Daoy (cell line): ENCODE data around the gene PTPA. TPM values are rescaled to one million over a fixed set of nuclear protein-coding genes. Genes with fewer than 3 reads are reported as not detected.

Experiments
- DNase-seq: peaks from one replicate; pipeline ENCODE4 v3.0.0-alpha.2; 2015; ENCODE audit warnings: low read depth
- total RNA-seq: library from RNA; depleted of rRNA; stranded (reverse); fragments of >200 nt; shearing (Covaris generic); gene quantifications from 2 replicates; pipeline ENCODE4 v1.2.3, GENCODE V29; 2014; rRNA removed

PTPA gene
- total RNA-seq, 1 experiment from 2014 or later, result 0.63 TPM

DNA sequence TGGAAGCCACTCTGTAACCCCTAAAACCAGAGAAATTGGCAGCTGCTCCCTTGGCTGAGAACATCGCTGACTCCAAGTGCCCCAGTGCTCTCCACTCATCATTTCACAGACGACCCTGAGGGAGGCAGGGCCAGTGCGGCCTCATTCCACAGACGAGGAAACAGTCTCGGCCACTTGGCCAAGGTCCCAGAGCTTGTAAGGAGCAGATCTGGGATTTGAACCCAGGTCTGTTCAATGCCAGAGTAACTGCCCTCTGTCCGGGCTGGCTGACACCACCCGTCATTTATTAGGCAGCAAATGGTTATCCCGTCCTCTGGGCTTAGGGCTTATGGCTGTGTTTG is 86.7 kb downstream of the PTPA start:
- no peak for DNase-seq

Other genes with a start within 250 kb of the PTPA start
- gene KYAT1, start 229.5 kb upstream of the PTPA start, total RNA-seq, result 7.1 and 8.9 TPM in 2 replicates
- gene LRRC8A, start 229.3 kb upstream of the PTPA start, total RNA-seq, result 35.5 and 36.7 TPM in 2 replicates
- not detected in 2 replicates for gene PHYHD1, start 190.4 kb upstream of the PTPA start, total RNA-seq
- 16.3 and 17.1 TPM in 2 replicates for gene DOLK, start 163.8 kb upstream of the PTPA start, total RNA-seq
- gene NUP188, start 163.7 kb upstream of the PTPA start, total RNA-seq, result 73.7 and 75.5 TPM in 2 replicates
- 19.0 and 21.8 TPM in 2 replicates for gene SH3GLB2, start 83.1 kb upstream of the PTPA start, total RNA-seq
- gene MIGA2, start 74.8 kb upstream of the PTPA start, total RNA-seq, result 7.8 and 27.4 TPM in 2 replicates
- gene DOLPP1, start 30.3 kb upstream of the PTPA start, total RNA-seq, result 18.1 and 19.5 TPM in 2 replicates
- gene CRAT, start 622 bp upstream of the PTPA start, total RNA-seq, result 7.6 and 8.8 TPM in 2 replicates
- gene IER5L, start 66.8 kb downstream of the PTPA start, total RNA-seq, result not detected in 2 replicates